ENCODE measurements around the gene TMEM52B.
"Not testable (repeated sequence)": the region's sequence is repeated elsewhere in the genome, so short reads cannot be mapped to it uniquely, and the experiment has no call there.

Gene TMEM52B

GRCh38 chr12:10211940-10212738 is 33.3 kb downstream of the TMEM52B start:
- DNase-seq = peak; percentile 60

- DNase-seq = peak; percentile 6
Observed at GRCh38 chr12:10212739-10213131, 33.9 kb downstream of the TMEM52B start, which contains the start of gene GABARAPL1. TSS of gene GABARAPL1 (plus strand) at chr12:10212877. CDS start at chr12:10213130, 253 bp downstream.

- peak; percentile 40 for DNase-seq
Observed at GRCh38 chr12:10213168-10214135, 34.6 kb downstream of the TMEM52B start.

GRCh38 chr12:10214136-10214894 is 35.5 kb downstream of the TMEM52B start:
- DNase-seq = no peak

GRCh38 chr12:10214895-10215267 is 36.0 kb downstream of the TMEM52B start:
- no peak for DNase-seq

- no peak for DNase-seq
Observed at GRCh38 chr12:10215436-10215835, 36.6 kb downstream of the TMEM52B start.

GRCh38 chr12:10215946-10216345 is 37.1 kb downstream of the TMEM52B start:
- not testable (repeated sequence) for DNase-seq

- DNase-seq = no peak
Observed at GRCh38 chr12:10218021-10218420, 39.2 kb downstream of the TMEM52B start.

GRCh38 chr12:10220398-10221077 is 41.7 kb downstream of the TMEM52B start:
- DNase-seq = no peak

GRCh38 chr12:10221846-10222245 is 43.0 kb downstream of the TMEM52B start:
- no peak for DNase-seq

- no peak for DNase-seq
Observed at GRCh38 chr12:10223208-10223607, 44.4 kb downstream of the TMEM52B start.

- DNase-seq = not testable (repeated sequence)
Observed at GRCh38 chr12:10225426-10225825, 46.6 kb downstream of the TMEM52B start.

- DNase-seq = no peak
Observed at GRCh38 chr12:10226086-10226485, 47.3 kb downstream of the TMEM52B start.

- DNase-seq = no peak
Observed at GRCh38 chr12:10226731-10227130, 47.9 kb downstream of the TMEM52B start.

- no peak for DNase-seq
Observed at GRCh38 chr12:10227648-10228047, 48.8 kb downstream of the TMEM52B start.

- no peak for DNase-seq
Observed at GRCh38 chr12:10234562-10234961, 55.7 kb downstream of the TMEM52B start.

GRCh38 chr12:10235761-10236631 is 57.2 kb downstream of the TMEM52B start:
- DNase-seq = peak; percentile 12

GRCh38 chr12:10236720-10237119 is 57.9 kb downstream of the TMEM52B start:
- no peak for DNase-seq

GRCh38 chr12:10238526-10238925 is 59.7 kb downstream of the TMEM52B start:
- no peak for DNase-seq

- DNase-seq = no peak
Observed at GRCh38 chr12:10241290-10241689, 62.5 kb downstream of the TMEM52B start.
